ENCODE results near the gene C16orf86.

DNA sequence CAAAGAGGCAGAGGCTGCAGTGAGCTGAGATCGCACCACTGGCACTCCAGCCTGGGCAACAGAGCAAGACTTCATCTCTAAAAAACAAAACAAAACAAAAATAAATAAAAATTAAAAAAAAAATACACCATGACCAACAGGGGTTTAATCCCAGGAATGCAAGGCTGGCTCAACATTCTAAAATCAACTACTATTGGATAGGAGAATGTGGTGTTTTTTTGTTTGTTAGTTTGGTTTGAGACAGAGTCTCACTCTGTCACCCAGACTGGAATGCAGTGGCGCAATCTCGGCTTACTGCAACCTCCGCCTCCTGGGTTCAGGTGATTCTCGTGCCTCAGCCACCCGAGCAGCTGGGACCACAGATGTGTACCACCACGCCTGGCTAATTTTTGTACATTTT, 32.7 kb downstream of the C16orf86 start:
- TF ChIP-seq POLR2A (IDR thresholded peaks at IDR 0.05) (no peak), CTCF (IDR thresholded peaks at IDR 0.05) (no peak), POLR2AphosphoS5 (IDR thresholded peaks at IDR 0.05) (no peak)

All from stomach (tissue), 4 donors.